Stimulated activated CD8-positive, alpha-beta memory T cell treated with anti-CD3 and anti-CD28 coated beads, Interleukin-15, amount 100 ng/mL, for 48 hours (primary cell): ENCODE results near the gene KCNH1.

ENCODE experiments used
- DNase-seq, 2 donors: peaks; one replicate each; pipeline ENCODE4 v3.0.0-alpha.2; 2020; ENCODE audit warnings: low read depth in 2 of 2

Gene KCNH1

DNA sequence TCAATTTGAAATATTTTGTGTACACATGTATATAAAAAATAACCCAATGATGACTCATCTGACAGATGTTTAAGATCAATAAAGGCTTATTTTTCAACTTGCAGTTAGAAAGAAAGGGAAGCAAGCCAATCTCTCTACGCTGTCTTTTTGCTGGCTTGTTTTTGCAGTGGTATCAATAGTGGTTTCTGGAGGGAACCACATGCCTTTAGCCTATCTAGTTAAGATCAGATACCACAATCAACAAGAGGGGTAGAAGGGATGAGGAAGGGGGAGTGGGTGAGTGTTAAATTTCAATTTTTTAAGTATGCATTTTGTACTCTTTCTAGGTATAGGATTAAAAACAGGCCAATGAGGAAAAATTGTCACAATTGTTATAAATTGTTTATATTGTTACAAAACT lies 276.2 kb downstream of the KCNH1 start:
- no peak for DNase-seq

DNA sequence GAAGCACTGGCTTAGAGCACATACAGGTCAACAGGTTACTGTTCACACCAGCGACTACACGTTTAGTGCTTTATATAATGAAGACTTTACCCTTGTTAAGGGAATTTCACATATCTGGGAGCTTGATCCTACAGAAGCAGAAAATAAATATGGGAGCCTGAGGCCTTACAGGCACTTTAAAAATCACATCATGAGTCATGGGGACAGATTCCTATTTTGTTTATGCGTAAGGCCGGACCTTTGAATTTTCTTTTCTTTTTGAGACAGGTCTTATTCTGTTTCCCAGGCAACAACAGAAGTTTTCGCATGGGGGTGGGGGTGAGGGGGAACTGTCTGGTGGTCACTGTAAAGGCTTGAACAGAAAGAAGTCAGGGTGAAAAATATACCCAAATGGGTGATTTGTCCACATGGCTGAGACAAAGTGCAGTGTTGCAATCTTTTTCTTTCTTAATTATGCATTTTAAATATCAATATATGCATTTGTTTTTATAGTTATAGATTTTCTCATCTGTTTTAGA lies 276.7 kb downstream of the KCNH1 start:
- DNase-seq: no peak

DNA sequence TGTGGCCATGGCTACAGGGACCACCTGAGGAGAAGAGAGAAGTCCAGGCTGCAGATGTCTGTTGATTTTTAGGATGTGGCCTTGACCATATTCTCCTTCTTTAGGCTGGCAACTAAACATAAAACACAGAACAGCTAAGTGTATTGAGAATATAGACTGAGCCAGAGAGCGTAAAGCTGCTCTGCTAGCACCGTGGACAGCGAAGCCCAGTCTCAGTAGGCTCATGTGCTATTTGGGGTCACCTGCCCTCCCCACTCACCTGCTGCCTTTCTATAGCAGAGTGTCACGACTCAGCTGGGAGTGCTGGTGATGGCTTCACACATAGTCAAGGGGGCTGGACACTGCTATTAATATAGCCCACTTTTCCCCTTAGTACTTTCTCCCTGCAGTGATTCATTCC lies 278.5 kb downstream of the KCNH1 start:
- DNase-seq: no peak

DNA sequence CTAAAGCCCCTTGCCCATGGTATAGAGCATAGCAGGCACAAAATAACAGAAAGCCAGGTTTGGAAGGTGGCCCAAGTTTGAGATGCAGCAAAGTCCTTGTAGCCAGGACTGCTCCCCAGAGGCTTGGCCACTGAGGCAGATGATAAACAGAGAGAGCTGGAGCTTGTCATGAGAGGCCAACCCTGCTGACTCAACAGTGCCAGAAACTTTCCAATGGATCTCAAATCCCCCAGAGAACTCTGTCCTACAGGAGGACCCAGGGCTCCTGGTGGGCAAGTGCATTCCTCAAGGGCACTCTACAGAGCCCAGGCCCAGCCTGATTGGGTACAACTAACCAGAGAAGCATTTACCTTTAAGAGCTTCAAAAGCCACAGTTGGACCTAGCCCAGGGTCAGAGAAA lies 280.7 kb downstream of the KCNH1 start:
- no peak for DNase-seq

DNA sequence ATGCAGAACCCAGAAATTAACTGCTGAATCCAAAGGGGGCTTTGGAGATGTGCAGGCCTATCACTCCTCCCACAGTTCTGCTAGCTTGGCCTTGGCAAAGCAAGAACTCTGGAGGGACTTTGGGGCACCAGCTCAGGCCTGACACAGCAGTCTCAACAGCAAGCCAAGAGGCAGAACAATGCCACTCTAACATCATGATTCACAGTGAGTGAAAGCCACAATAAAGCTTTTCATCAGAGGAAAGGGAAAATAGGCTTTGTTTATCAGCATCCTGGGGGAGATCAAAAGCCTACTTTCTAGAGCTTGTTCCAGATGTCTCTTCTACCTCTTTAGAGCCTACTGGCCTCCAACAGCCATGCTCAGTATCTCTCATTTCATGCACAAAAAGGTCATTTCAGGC lies 283.4 kb downstream of the KCNH1 start:
- DNase-seq: no peak

DNA sequence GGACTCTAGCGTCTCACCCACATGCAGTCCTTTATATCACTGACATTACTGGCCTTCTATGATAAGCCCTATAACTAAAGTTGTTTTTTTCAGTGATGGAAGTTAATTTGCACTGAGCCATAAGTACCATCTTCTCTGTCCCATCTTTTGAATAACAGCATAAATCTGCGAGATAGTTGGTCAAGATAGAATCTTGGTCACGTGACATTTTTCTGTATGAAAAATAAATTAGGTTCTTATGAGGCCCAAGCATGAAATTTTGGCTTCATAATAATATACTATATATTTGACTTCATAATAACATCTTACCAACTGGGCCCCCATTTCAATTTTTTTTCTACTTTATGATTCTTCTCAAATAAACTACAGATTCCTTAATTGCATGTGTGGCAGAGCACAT lies 285.5 kb downstream of the KCNH1 start:
- no peak for DNase-seq

DNA sequence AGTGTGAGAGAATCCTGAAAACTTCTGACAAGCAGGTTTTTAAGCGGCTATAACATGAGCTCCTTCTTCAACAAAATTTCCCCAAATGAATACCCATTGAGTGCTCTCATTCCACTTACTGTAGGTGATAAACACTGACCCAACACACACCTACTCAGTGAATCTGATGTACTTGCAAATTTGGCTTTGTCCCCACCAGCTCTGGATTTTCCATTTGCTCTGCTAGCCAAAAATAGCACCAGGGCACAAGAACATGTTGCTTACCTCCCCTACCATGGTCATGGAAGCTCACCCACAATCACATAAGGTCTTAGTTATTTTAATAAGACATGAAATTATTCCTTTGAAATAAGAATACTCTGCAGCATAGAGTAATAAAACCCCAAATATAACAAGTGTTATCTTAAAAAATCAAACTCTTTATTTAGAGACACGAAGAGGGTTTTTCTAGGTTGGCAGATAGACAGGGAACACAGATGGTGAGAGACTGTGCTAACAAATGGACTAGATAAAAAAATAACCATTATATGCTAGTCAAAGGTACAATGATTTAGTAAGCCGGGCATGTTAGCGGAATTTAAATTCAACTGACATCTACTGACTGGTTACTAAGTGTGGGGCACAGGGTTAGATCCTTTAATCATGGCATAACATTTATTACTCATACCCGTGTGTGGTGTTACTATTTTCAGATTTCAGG lies 291.9 kb downstream of the KCNH1 start:
- DNase-seq: no peak

DNA sequence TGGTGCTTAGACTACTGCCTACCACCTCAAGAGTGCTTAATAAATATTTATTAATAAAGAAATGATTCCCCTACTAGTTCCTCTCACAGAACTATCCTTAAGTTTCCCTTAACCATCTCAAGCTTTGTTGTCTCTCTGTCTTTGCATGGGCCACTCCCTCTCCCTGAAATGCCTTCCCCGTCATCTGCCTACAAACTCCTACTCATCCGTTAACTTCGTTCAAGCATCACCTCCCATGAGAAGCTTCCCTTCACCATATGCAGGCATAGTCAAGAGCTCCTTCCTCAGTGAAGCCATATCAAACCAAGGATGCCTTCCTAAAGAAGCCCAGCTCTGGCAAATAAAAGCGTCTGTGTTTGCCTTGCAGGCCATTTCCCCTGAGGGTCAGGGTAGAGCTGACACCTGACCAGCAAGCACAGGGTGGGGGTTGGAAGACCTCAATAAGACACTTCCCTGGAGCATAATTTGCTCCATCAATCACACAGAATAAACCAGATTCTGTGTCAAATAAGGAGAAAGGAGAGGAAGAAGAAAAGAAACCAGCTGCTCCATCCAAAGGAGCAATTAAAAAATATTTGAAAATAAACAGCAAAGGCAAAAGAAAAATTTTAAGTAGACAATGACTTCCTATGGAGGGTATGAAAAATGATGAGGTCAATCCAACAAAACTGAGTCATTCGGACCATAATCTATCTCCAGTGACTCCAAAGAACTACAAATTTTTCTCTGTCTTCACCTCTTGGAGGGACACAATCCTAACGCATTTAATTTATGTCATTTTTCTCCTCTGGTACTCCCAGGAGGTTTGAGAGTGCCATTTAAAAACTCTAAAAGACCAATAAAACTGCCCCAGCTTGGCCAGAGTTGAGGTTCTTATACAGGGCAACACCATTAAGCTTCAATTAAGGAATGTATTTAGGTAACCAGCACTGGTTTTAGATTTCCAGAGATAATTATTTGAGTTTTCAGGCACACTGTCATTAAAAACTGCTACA lies 303.6 kb downstream of the KCNH1 start:
- no peak for DNase-seq

DNA sequence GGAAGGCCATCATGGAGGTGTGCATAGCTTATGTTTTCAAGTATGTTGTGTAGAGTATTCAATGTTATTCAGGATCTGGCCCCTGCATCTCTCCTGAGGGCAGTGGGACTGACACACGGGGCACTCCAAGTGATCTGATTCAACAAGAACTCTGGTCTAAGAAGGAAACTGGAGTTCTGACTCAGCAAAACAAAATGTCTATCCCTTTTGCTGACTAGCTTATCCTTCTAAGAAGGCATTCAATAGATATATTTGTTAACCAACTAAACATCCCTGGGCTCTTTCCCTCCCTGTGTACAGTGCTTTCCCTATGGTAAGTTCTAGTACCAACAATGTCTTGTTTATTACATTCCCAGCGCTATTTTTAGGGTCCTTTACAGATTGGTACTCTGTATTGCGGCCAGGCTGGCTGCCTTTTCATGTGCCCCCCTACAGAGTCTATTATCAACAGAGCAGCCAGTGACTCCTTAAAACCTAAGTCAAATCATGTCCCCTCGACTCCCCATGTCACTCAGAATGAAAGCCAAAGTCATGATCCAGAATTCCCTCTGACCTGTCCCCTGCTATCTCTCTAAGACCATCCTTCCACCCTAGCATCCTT lies 304.9 kb downstream of the KCNH1 start:
- DNase-seq: no peak

DNA sequence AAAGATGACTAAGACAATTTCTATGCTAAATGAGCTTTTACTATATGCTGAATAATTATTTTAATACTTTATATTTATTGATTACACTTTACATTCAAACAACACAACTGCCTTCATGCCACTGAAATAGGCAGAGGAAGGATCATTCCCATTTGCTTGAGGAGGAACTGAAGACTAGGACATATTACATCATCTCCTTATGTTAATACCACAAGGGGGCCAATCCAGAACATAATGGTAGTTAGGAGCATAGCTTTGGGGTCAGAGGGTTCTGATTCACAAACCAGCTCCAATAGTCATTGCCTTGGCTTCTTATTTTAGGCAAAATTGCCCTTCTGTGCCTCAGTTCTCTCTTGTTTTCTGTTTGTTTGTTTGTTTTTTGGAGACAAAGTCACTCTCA lies 306.5 kb downstream of the KCNH1 start:
- no peak for DNase-seq

DNA sequence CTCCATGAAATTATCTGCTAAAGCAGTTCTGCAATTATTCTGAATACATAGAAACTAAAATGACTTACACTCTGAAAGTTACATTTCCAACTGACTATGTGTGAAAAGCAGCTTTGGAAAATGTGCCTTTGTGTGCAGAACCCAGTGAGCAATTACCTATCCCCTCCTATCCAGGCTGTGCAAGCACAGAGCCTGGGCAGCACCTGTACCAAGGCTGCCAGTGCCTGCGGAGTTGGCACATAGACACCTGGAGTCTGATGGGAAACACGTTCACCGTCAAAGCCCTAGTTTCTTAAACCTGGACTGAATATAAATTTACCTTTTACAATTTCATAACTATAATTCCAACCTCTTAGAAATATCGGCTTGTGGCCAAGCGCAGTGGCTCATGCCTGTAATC lies 307.3 kb downstream of the KCNH1 start:
- no peak for DNase-seq

DNA sequence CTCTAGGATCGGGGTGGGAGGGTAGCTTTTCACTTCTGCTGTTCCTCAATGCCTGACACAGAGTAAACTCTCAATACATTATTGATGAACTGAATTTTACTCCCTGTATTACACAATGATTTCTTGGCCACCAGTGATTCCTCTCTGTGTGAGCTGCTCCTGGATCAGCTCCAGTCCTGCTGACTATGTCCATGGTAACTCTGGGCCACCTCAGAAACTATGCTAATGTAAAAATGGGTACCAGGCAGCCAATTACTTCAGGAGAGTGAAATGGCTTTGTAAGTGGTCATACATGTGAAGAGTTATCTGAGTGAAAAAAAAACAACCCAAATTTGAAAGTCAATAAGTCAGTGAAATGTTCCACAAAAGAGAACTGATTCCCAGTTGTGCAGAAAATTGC lies 311.0 kb downstream of the KCNH1 start:
- no peak for DNase-seq

DNA sequence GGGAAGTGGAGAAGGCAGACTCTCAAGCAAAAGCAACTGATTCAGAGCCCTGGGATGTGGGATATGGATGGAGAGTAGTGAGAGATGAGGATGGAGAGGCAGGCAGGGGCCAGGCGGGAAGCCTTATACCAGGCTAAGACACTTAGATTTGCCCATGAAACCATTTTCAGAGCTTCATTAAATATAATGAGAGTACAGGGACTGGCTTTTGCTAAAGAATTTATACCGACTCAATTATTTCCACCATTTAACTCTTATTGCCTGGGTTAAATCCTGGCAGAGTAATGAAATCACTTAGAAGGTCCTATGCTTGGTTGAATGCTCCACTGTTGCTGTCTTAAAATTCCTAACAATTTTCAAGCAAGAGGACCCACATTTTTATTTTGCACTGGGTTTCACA lies 311.7 kb downstream of the KCNH1 start:
- DNase-seq: no peak

DNA sequence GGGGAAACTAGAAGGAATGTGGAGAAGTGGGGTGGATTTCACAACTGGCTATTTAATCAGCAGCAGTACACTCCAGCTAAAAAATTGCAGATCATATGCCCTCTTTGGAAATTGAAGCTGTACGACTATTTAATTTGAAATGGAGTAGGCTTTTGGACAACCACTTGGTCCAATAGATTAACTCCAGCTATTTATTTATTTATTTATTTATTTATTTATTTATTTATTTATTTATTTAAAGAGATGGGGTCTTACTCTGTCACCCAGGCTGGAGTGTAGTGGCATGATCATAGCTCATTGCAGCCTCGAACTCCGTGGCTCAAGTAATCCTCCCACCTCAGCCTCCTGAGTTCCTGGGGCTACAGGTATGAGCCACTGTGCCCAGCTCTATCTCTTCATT lies 312.3 kb downstream of the KCNH1 start:
- no peak for DNase-seq

DNA sequence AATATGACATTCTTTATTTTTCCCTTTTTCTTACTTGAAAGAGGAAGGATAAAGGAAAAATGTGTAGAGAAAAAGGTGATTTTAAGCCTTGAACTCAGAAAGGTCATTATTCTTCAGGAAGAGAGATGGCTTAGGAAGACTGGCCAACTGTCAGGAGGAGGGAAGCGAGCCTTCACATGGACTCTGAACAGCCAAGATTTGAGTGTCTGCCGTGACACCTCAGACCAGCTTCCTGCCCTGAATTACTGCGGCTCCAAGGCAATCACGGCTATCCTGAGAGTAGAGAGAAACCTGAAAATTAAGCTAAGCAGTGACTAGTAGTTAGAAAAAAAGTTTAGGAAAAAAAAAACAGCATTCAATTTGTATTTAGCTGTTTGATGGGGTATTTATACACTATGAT lies 314.7 kb downstream of the KCNH1 start:
- no peak for DNase-seq

DNA sequence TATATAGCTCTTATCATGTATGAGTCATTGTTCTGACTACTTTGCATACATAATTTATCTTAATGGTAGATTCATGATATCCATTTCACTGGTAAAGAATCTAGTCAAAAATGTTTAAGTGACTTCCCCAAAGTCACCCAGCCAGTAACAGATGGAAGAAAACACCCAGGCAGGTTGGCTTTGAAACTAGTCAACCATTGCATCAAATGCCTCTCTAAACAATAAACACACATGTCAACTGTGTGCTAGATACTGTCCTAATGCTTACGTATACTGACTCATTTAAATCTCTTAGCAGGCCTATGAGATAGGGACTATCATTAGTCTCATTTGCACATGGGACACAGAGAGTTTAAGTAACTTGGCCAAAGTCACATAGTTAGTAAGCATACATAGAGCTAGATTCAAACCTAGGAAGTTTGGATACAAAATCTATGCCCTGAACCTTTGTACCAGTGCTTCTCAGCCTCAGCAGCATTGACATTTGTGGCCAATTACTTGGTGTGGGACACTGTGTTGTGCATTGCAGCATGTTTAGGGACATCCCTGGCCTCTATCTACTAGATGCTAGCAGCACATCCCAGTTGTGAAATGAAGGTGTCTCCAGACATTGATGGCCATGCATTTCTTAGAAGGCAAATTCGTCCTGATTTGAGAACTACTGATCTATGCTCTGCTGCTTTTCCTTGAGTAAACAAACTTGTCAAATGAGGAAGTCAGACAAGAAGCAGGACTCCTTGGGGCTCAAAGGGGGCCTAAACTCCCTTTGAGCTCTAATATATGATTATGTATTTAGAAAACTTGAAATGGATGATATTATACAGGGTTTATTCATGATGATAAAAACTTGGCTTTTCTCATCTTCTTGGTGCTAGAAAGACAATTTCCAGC lies 316.3 kb downstream of the KCNH1 start:
- DNase-seq: no peak

DNA sequence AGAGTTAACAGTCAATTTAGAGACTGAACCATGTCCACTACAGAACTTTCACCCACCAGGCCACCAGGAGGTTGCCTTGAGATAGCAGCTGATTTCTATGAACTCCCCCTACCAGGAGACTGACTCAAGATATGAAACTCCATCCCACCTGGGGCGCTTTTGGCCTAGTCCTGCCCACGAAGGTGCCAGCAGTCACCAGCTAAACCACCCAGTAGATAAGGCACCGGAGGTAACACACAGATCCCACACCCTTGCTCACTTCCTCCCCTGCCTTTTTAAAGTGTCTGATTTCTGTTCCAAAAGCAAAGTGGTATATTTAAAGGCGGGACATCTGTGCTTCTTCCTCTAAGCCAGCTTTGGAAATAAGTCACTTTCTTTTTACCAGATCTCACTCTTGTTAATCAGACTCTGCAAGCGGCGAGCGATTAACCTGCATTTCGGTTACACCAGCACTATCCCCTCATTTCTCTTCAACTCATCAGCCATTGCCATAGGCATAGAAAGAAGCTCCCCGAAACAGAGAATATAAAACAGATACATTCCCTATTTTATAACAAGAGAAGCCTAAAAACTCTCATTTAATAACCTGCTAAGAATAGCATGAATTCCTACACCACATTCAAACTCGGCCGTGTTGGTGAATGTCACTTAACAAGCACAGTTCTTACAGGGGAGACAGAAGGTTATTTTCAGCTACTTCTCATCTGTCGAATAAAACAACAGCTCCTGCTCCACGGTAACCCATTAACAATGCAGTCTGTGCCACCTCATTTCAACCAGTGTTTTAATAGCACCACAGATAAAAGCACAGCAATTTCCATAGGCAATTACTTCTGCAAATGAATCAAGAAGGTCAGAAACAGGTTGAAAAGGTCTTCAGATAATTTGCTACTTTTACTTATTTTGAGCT lies 318.1 kb downstream of the KCNH1 start:
- DNase-seq: no peak

DNA sequence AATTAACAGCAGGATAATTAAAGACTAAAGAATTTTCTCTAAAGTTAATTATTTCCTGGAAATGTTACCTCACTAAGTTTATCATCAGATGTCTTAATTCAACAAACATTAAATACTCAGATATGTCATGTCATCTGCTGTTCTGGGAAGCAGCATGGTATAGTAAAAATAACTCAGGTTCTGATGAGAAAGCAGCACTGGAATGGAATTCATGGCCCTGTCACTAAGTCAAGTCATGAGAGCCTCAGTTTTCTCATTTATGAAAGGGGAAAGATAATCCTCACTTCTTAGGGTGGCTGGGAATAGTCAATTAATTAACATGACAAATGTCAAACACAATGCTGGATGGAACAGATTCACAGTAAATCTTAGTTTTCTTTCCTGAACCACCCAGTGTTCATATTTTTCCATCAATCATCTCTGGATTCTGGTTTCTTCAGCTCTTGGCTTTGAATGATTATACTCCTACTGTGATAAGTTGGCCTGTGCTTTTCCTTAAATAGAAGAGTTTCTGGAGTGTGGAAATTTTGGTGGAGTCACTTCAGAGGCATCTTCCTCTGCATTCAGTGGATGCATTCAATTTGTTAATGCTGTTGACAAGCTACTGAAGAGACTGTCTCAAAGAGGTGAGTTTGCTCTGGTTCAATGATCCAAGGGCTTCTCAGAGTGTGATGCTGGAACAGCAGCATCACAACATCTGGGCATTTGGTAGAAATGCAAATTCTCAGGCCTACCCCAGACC lies 319.4 kb downstream of the KCNH1 start:
- no peak for DNase-seq

DNA sequence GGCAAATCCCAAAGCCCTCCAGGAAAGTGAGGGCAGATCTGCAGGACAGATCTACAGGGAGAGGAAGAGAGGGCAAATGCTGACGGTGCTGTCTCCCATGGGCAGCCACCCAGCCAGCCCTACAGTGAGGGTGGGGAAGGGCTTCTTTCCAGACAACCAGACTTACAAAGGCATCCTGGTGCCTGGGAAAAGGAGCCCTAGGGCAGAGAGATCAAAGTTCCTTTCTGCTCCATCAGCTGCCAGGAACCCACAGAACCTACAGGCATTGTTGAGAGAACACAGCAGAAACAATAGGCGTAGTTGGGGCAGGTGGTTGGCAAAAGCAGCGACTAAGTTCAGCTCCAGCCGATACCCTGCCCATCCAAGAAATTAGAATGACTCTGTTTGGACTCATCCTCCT lies 332.4 kb downstream of the KCNH1 start:
- DNase-seq: no peak

DNA sequence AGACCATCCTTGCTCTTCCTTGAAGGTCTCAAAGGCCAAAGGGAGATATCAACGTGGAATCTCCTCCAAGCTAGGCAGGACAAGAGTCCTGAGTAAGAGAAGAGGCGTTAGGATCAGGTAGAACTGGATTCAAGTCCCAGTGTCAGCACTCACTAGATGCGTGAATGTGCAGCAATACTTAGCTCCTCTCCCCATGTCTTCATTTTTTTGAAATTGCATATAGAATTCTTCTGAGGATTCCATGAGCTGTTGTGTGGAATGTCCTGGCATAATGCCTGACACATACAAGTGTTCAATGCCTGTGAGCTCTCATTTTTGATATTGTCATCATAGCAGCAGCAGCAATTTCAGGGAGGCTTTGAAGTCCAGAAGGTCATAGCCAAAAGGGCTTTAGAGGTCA lies 333.2 kb downstream of the KCNH1 start:
- DNase-seq: no peak
